ENCODE data around the gene TMEM82.
"Not testable (repeated sequence)": the region's sequence is repeated elsewhere in the genome, so short reads cannot be mapped to it uniquely, and the experiment has no call there.

- TF ChIP-seq CTCF (IDR thresholded peaks at IDR 0.05; ENCODE audit: low read length); EZH2 (IDR thresholded peaks at IDR 0.05; ENCODE audit: borderline replicate concordance, low read length): not testable (repeated sequence)
Observed at GRCh38 chr1:15699321-15699720, 43.0 kb upstream of the TMEM82 start.

Measured in OCI-LY1 (cell line).